Right atrium auricular region (tissue), 2 donors: ENCODE data around the gene OLR1. TPM values are rescaled to one million over a fixed set of nuclear protein-coding genes. Genes with fewer than 3 reads are reported as not detected.

ENCODE experiments used
- DNase-seq: peaks from one replicate; pipeline ENCODE4 v3.0.0-alpha.2; 2019; ENCODE audit warnings: low spot score
- H3K27ac ChIP-seq, 2 donors: fragments of 200-600 bp; sonication (generic); 1 replicate in 1 of 2; 2 replicates in 1 of 2; pipeline ENCODE4 v1.5.1; 2016 to 2019
- H3K27me3 ChIP-seq, 2 donors: fragments of 200-600 bp; sonication (generic); one replicate each; pipeline versions ENCODE4 v1.5.1 to v1.6.0; 2017 to 2019
- H3K36me3 ChIP-seq: fragments of 200-600 bp; sonication (generic); one replicate; pipeline ENCODE4 v1.5.1; 2016
- H3K4me1 ChIP-seq, 2 donors: fragments of 200-600 bp; sonication (generic); one replicate each; pipeline versions ENCODE4 v1.5.1 to v1.6.0; 2017 to 2019
- H3K4me3 ChIP-seq, 2 donors: fragments of 200-600 bp; sonication (generic); 1 replicate in 1 of 2; 2 replicates in 1 of 2; pipeline ENCODE4 v1.5.1; 2017 to 2019; ENCODE audit warnings: mild to moderate bottlenecking in 1 of 2, moderate library complexity in 1 of 2
- H3K9me3 ChIP-seq, 2 donors: fragments of 200-600 bp; sonication (generic); one replicate each; pipeline ENCODE4 v1.5.1; 2019
- CTCF ChIP-seq, 2 donors: fragments of 200-600 bp; sonication (generic); IDR thresholded peaks; one replicate each; pipeline ENCODE4 v1.5.1; 2019; ENCODE audit warnings: antibody characterized with exemption in 2 of 2
- total RNA-seq, 2 donors: library from RNA; depleted of rRNA; stranded (reverse); fragments of >200 nt; gene quantifications; one replicate each; pipeline ENCODE4 v1.1.0, GENCODE V29; 2016

The OLR1 gene
- total RNA-seq, 2 donors from 2014 or later = 1.6 to 2.5 TPM

GRCh38 chr12:10186299-10186698, 14.4 kb upstream of the OLR1 start:
- Histone ChIP-seq H3K36me3 (no peaks in the 10 kb centered on the region), H3K4me3 (no peak overlapping the region), H3K9me3 (no peaks in the 10 kb centered on the region), H3K27me3 (no peaks in the 10 kb centered on the region), H3K27ac (no peak overlapping the region), H3K4me1 (no peaks in the 10 kb centered on the region)
- peak; percentile 66 for DNase-seq
- no peak for TF ChIP-seq CTCF (IDR thresholded peaks at IDR 0.05)

GRCh38 chr12:10184261-10184843, 12.4 kb upstream of the OLR1 start:
- Histone ChIP-seq H3K4me3 (no peak overlapping the region), H3K27me3 (no peaks in the 10 kb centered on the region), H3K9me3 (no peaks in the 10 kb centered on the region), H3K4me1 (no peaks in the 10 kb centered on the region), H3K36me3 (no peaks in the 10 kb centered on the region), H3K27ac (no peak overlapping the region)
- no peak for DNase-seq
- no peak for TF ChIP-seq CTCF (IDR thresholded peaks at IDR 0.05)

GRCh38 chr12:10182354-10183049, 10.6 kb upstream of the OLR1 start:
- Histone ChIP-seq H3K4me3 (no peak overlapping the region), H3K27me3 (no peaks in the 10 kb centered on the region), H3K4me1 (no peaks in the 10 kb centered on the region), H3K9me3 (no peaks in the 10 kb centered on the region), H3K27ac (no peak overlapping the region), H3K36me3 (no peaks in the 10 kb centered on the region)
- no peak for DNase-seq
- TF ChIP-seq CTCF (IDR thresholded peaks at IDR 0.05) = no peak

DNA sequence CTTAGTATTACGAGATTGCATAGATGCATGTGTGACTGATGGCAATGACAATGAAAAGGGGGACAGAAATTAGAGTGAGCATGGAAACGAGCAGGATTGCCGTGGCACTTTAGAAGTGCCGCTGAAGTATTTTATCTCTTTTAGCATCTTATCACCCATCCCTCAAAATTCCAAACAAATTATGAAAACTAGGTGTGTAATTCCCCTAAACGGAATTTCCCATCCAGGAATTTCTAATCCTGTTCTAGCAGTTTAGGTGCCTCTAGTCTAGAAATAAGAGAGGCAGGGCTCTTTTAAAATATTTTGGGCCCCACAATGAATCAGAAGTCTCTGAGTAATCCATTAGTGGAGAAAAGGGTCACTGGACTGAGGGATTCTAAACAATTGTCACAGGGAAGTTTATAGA, 7.8 kb upstream of the OLR1 start:
- H3K9me3 ChIP-seq = no peaks in the 10 kb centered on the region
- H3K36me3 ChIP-seq = no peaks in the 10 kb centered on the region
- no peak for DNase-seq
- no peak for TF ChIP-seq CTCF (IDR thresholded peaks at IDR 0.05)
- no peak overlapping the region for H3K4me3 ChIP-seq
- H3K27ac ChIP-seq = no peak overlapping the region
- no peaks in the 10 kb centered on the region for H3K4me1 ChIP-seq
- no peaks in the 10 kb centered on the region for H3K27me3 ChIP-seq

- Histone ChIP-seq H3K36me3 (no peaks in the 10 kb centered on the region), H3K9me3 (no peaks in the 10 kb centered on the region), H3K4me1 (no peaks in the 10 kb centered on the region), H3K27me3 (no peaks in the 10 kb centered on the region), H3K4me3 (no peak within 1 kb of the TSS), H3K27ac (no peak within 1 kb of the TSS)
- no peak for TF ChIP-seq CTCF (IDR thresholded peaks at IDR 0.05)
- DNase-seq = no peak
These were observed 6.9 kb upstream of the OLR1 start, which contains the start of gene TMEM52B for GRCh38 chr12:10178821-10179220. TSS of gene TMEM52B (plus strand) at chr12:10179032. CDS start at chr12:10179575, 543 bp downstream.
